ENCODE results near the gene ZFAND2B.

GRCh38 chr2:219218217-219218731 lies 11.7 kb downstream of the ZFAND2B start:
- no peak for TF ChIP-seq POLR2A (IDR thresholded peaks at IDR 0.05; ENCODE audit: low read depth, low read length)
- no peak for TF ChIP-seq POLR2AphosphoS5 (IDR thresholded peaks at IDR 0.05; ENCODE audit: low read depth, low read length)
